Neutrophil (primary cell): ENCODE measurements around the gene ARG2.

Experiments
- H3K27ac ChIP-seq: fragments of 200-600 bp; sonication (generic); 2 replicates; pipeline ENCODE4 v1.5.1; 2016; ENCODE audit warnings: mild to moderate bottlenecking, moderate library complexity
- H3K27me3 ChIP-seq: fragments of 200-600 bp; sonication (generic); 2 replicates; pipeline ENCODE4 v1.6.0; 2016; ENCODE audit warnings: mild to moderate bottlenecking
- H3K36me3 ChIP-seq: fragments of 200-600 bp; sonication (generic); 2 replicates; pipeline ENCODE4 v1.5.1; 2017
- H3K4me1 ChIP-seq, 2 experiments: fragments of 200-600 bp in 1 of 2; sonication (generic) in 1 of 2; 1 replicate in 1 of 2; 2 replicates in 1 of 2; pipeline versions ENCODE4 v1.5.1 to v1.6.1; 2013 to 2016; ENCODE audit warnings: low read depth in 1 of 2, low read length in 1 of 2, mild to moderate bottlenecking in 1 of 2, moderate library complexity in 1 of 2; ENCODE audit not compliant: control insufficient read depth in 1 of 2, insufficient read depth in 1 of 2
- H3K4me3 ChIP-seq, 2 experiments: fragments of 200-600 bp in 1 of 2; sonication (generic) in 1 of 2; 1 replicate in 1 of 2; 2 replicates in 1 of 2; pipeline ENCODE4 v1.5.1; 2013 to 2016; ENCODE audit warnings: low read depth in 1 of 2, low read length in 1 of 2, mild to moderate bottlenecking in 1 of 2, moderate library complexity in 1 of 2
- H3K9me3 ChIP-seq: fragments of 200-600 bp; sonication (generic); 2 replicates; pipeline ENCODE4 v1.5.1; 2016
- CTCF ChIP-seq: fragments of 200-600 bp; sonication (generic); IDR thresholded peaks from 2 replicates; pipeline ENCODE4 v1.5.1; 2016; ENCODE audit warnings: antibody characterized with exemption

The ARG2 gene

GRCh38 chr14:67630938-67631337 is 11.2 kb downstream of the ARG2 start:
- no peaks in the 10 kb centered on the region for H3K9me3 ChIP-seq
- H3K36me3 ChIP-seq, result no peaks in the 10 kb centered on the region
- H3K4me1 ChIP-seq, result no peaks in the 10 kb centered on the region
- no peak for TF ChIP-seq CTCF
- no peak overlapping the region for H3K4me3 ChIP-seq
- no peak overlapping the region for H3K27ac ChIP-seq
- H3K27me3 ChIP-seq, result peaks cover 4% of the 10 kb centered on the region

- Histone ChIP-seq H3K27me3 (peaks cover 4% of the 10 kb centered on the region), H3K9me3 (no peaks in the 10 kb centered on the region), H3K4me1 (no peaks in the 10 kb centered on the region), H3K4me3 (no peak overlapping the region), H3K36me3 (no peaks in the 10 kb centered on the region), H3K27ac (no peak overlapping the region)
- no peak for TF ChIP-seq CTCF
Observed at GRCh38 chr14:67633451-67634147, 13.9 kb downstream of the ARG2 start.

GRCh38 chr14:67636361-67636919 is 16.7 kb downstream of the ARG2 start:
- Histone ChIP-seq H3K27me3 (no peaks in the 10 kb centered on the region), H3K36me3 (no peaks in the 10 kb centered on the region), H3K4me1 (no peaks in the 10 kb centered on the region), H3K27ac (no peak overlapping the region), H3K4me3 (no peak overlapping the region), H3K9me3 (no peaks in the 10 kb centered on the region)
- TF ChIP-seq CTCF, result no peak

GRCh38 chr14:67638642-67639041 is 18.9 kb downstream of the ARG2 start:
- no peak for TF ChIP-seq CTCF
- no peaks in the 10 kb centered on the region for H3K4me1 ChIP-seq
- no peaks in the 10 kb centered on the region for H3K27me3 ChIP-seq
- no peaks in the 10 kb centered on the region for H3K9me3 ChIP-seq
- no peak overlapping the region for H3K4me3 ChIP-seq
- H3K27ac ChIP-seq, result no peak overlapping the region
- no peaks in the 10 kb centered on the region for H3K36me3 ChIP-seq

GRCh38 chr14:67641480-67641879 is 21.8 kb downstream of the ARG2 start:
- Histone ChIP-seq H3K36me3 (peaks cover 13% of the 10 kb centered on the region), H3K4me1 (no peaks in the 10 kb centered on the region), H3K27ac (no peak overlapping the region), H3K4me3 (no peak overlapping the region), H3K27me3 (no peaks in the 10 kb centered on the region), H3K9me3 (no peaks in the 10 kb centered on the region)
- TF ChIP-seq CTCF, result no peak
